H9 (cell line): ENCODE results near the gene SLC39A8. TPM values are rescaled to one million over a fixed set of nuclear protein-coding genes. Genes with fewer than 3 reads are reported as not detected.

Source experiments
- DNase-seq: peaks from one replicate; pipeline ENCODE4 v3.0.0-alpha.2; 2017
- H2AFZ ChIP-seq: one replicate; pipeline ENCODE4 v1.6.1; 2013; ENCODE audit warnings: mild to moderate bottlenecking, low read length, control low read depth, moderate library complexity
- H2AK5ac ChIP-seq: 2 replicates; pipeline ENCODE4 v1.6.1; 2013; ENCODE audit warnings: low read length, control low read depth, mixed read lengths; ENCODE audit not compliant: insufficient read length
- H2BK120ac ChIP-seq: one replicate; pipeline ENCODE4 v1.6.1; 2013; ENCODE audit warnings: low read depth, mild to moderate bottlenecking, low read length, control low read depth, inconsistent platforms; ENCODE audit not compliant: poor library complexity, severe bottlenecking
- H2BK12ac ChIP-seq: 2 replicates; pipeline ENCODE4 v1.6.1; 2013; ENCODE audit warnings: low read length, control low read depth, mixed read lengths, low read depth; ENCODE audit not compliant: insufficient read length
- H2BK15ac ChIP-seq: 2 replicates; pipeline ENCODE4 v1.6.1; 2013; ENCODE audit warnings: low read depth, low read length, control low read depth
- H2BK20ac ChIP-seq: one replicate; pipeline ENCODE4 v1.6.1; 2013; ENCODE audit warnings: low read depth, mild to moderate bottlenecking, low read length, control low read depth, inconsistent platforms; ENCODE audit not compliant: poor library complexity, severe bottlenecking
- H2BK5ac ChIP-seq: 2 replicates; pipeline ENCODE4 v1.6.1; 2013; ENCODE audit warnings: low read length, control low read depth, mixed read lengths; ENCODE audit not compliant: insufficient read length
- H3K14ac ChIP-seq: 2 replicates; pipeline ENCODE4 v1.6.1; 2013; ENCODE audit warnings: low read length, control low read depth; ENCODE audit not compliant: insufficient read depth
- H3K18ac ChIP-seq: 2 replicates; pipeline ENCODE4 v1.6.1; 2013; ENCODE audit warnings: low read depth, mild to moderate bottlenecking, mixed read lengths, low read length, control low read depth; ENCODE audit not compliant: insufficient read length
- H3K23ac ChIP-seq: 2 replicates; pipeline ENCODE4 v1.6.1; 2013; ENCODE audit warnings: low read length, control low read depth, mixed read lengths, low read depth; ENCODE audit not compliant: insufficient read length
- H3K23me2 ChIP-seq: 2 replicates; pipeline ENCODE4 v1.6.1; 2013; ENCODE audit warnings: low read depth, mild to moderate bottlenecking, mixed read lengths, low read length, control low read depth; ENCODE audit not compliant: insufficient read length, poor library complexity, severe bottlenecking
- H3K27ac ChIP-seq: 2 replicates; pipeline ENCODE4 v1.5.1; 2013; ENCODE audit warnings: low read length, control low read depth, mixed read lengths, low read depth; ENCODE audit not compliant: insufficient read length
- H3K27me3 ChIP-seq: 2 replicates; pipeline ENCODE4 v1.6.1; 2013; ENCODE audit warnings: low read length, control low read depth, inconsistent platforms; ENCODE audit not compliant: insufficient read depth
- H3K4ac ChIP-seq: 2 replicates; pipeline ENCODE4 v1.6.1; 2013; ENCODE audit warnings: low read depth, mild to moderate bottlenecking, control low read depth, inconsistent platforms, low read length, moderate library complexity
- H3K4me1 ChIP-seq: 2 replicates; pipeline ENCODE4 v1.6.1; 2013; ENCODE audit warnings: low read length, control low read depth, inconsistent platforms; ENCODE audit not compliant: insufficient read depth
- H3K4me2 ChIP-seq: 2 replicates; pipeline ENCODE4 v1.6.1; 2013; ENCODE audit warnings: low read length, control low read depth, mixed read lengths; ENCODE audit not compliant: insufficient read length, insufficient read depth
- H3K56ac ChIP-seq: 2 replicates; pipeline ENCODE4 v1.6.1; 2013; ENCODE audit warnings: low read depth, mild to moderate bottlenecking, mixed read lengths, low read length, control low read depth; ENCODE audit not compliant: insufficient read length
- H3K79me1 ChIP-seq: 2 replicates; pipeline ENCODE4 v1.6.1; 2013; ENCODE audit warnings: low read depth, mild to moderate bottlenecking, moderate library complexity, low read length, control low read depth, inconsistent platforms; ENCODE audit not compliant: insufficient read depth, poor library complexity, severe bottlenecking
- H3K79me2 ChIP-seq: 2 replicates; pipeline ENCODE4 v1.6.1; 2013; ENCODE audit warnings: low read length, control low read depth, inconsistent platforms; ENCODE audit not compliant: insufficient read depth
- H3K9ac ChIP-seq: 2 replicates; pipeline ENCODE4 v1.6.1; 2013; ENCODE audit warnings: low read length, control low read depth, mixed read lengths; ENCODE audit not compliant: insufficient read length; ENCODE audit errors: extremely low read depth
- H3K9me3 ChIP-seq: one replicate; pipeline ENCODE4 v1.6.1; 2013; ENCODE audit warnings: low read depth, low read length, inconsistent platforms; ENCODE audit not compliant: control insufficient read depth
- H3T11ph ChIP-seq: one replicate; pipeline ENCODE4 v1.6.1; 2013; ENCODE audit warnings: mild to moderate bottlenecking, low read length, control low read depth, inconsistent platforms
- H4K20me1 ChIP-seq: one replicate; pipeline ENCODE4 v1.6.1; 2013; ENCODE audit not compliant: control insufficient read depth, insufficient read length, insufficient read depth
- H4K5ac ChIP-seq: 2 replicates; pipeline ENCODE4 v1.6.1; 2013; ENCODE audit warnings: low read depth, mild to moderate bottlenecking, mixed read lengths, low read length, control low read depth; ENCODE audit not compliant: insufficient read length
- H4K8ac ChIP-seq: replicated peaks from 2 replicates; pipeline ENCODE4 v1.6.1; 2013; ENCODE audit warnings: low read length, control low read depth, mixed read lengths, low read depth; ENCODE audit not compliant: insufficient read length
- H4K91ac ChIP-seq: 2 replicates; pipeline ENCODE4 v1.6.1; 2013; ENCODE audit warnings: low read depth, mild to moderate bottlenecking, moderate library complexity, mixed read lengths, low read length, control low read depth; ENCODE audit not compliant: insufficient read length
- H3K27ac Mint-ChIP-seq, 3 experiments: 2 replicates in 2 of 3; 3 replicates in 1 of 3; pipeline ENCODE4 v1.8.0; 2020 to 2021; ENCODE audit warnings: mixed read lengths in 3 of 3, mild to moderate bottlenecking in 1 of 3, moderate library complexity in 1 of 3
- H3K27me3 Mint-ChIP-seq: 2 replicates; pipeline ENCODE4 v1.8.0; 2021; ENCODE audit warnings: low read depth, mild to moderate bottlenecking, moderate library complexity, mixed read lengths
- H3K36me3 Mint-ChIP-seq, 3 experiments: 2 replicates in 2 of 3; 3 replicates in 1 of 3; pipeline ENCODE4 v1.8.0; 2020 to 2021; ENCODE audit warnings: low read depth in 3 of 3, mixed read lengths in 3 of 3; ENCODE audit not compliant: insufficient read depth in 1 of 3
- H3K4me1 Mint-ChIP-seq, 2 experiments: 2 replicates each; pipeline ENCODE4 v1.8.0; 2020; ENCODE audit warnings: mixed read lengths in 2 of 2
- H3K4me3 Mint-ChIP-seq, 2 experiments: 2 replicates in 1 of 2; 3 replicates in 1 of 2; pipeline ENCODE4 v1.8.0; 2020 to 2021; ENCODE audit warnings: mild to moderate bottlenecking in 2 of 2, mixed read lengths in 2 of 2, moderate library complexity in 1 of 2
- H3K9me3 Mint-ChIP-seq, 2 experiments: 2 replicates in 1 of 2; 3 replicates in 1 of 2; pipeline ENCODE4 v1.8.0; 2020; ENCODE audit warnings: mild to moderate bottlenecking in 2 of 2, mixed read lengths in 2 of 2, moderate library complexity in 1 of 2
- WGBS: extraction: QIAGEN DNeasy Blood & Tissue Kit; methylation state at CpG from one replicate; pipeline ENCODE4 v1.1.7; 2013; ENCODE audit warnings: missing lambda C conversion rate, low lambda C conversion rate, mixed read lengths; ENCODE audit not compliant: insufficient read length; ENCODE audit errors: extremely low coverage; 5-methylcytosine and 5-hydroxymethylcytosine counted together
- total RNA-seq: library from RNA; stranded (reverse); gene quantifications from 2 replicates; pipeline ENCODE4 v1.2.1, GENCODE V29; 2021
- TF ChIP-seq, protein P1 (sequence below): fragments of 200-600 bp; sonication (generic); conservative IDR thresholded peaks from 3 replicates; pipeline ENCODE4 v1.8.0; 2021; ENCODE audit warnings: antibody characterized with exemption, mild to moderate bottlenecking

SLC39A8 gene
- total RNA-seq, 1 experiment from 2014 or later = 11.0 TPM

DNA sequence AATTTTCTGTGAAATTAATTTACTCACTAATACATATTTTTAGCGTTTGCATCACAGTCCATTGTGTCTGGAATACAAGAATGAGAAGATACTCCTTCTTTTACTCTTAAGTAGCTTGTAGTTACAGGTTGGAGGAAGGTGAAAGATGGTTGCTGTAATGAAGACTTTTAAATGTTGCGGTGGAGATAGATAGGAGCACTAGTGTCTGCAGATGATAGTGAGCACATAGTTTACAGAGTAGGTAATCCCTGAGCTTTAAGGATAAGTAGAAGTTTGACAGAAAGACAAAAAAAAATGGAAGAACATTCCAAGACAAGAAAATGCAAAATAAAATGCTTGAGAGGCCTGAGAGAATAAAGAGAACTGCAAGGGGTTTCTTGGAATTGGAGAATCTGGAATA lies 5.4 kb upstream of the SLC39A8 start:
- H2BK120ac ChIP-seq = no peak overlapping the region
- no peak overlapping the region for H3K27ac ChIP-seq
- H3K18ac ChIP-seq = no peak overlapping the region
- no peak overlapping the region for H3T11ph ChIP-seq
- no peaks in the 10 kb centered on the region for H3K79me1 ChIP-seq
- no peak overlapping the region for H4K91ac ChIP-seq
- H3K4me2 ChIP-seq = no peak overlapping the region
- no peak overlapping the region for H2BK20ac ChIP-seq
- no peak overlapping the region for H4K5ac ChIP-seq
- no peaks in the 10 kb centered on the region for H3K79me2 ChIP-seq
- H3K14ac ChIP-seq = no peak overlapping the region
- Mint-ChIP-seq H3K4me1 (peaks cover 8 to 17% of the 10 kb centered on the region in 2 experiments), H3K36me3 (no peaks in the 10 kb centered on the region), H3K4me3 (no peak overlapping the region), H3K27me3 (peaks cover 9% of the 10 kb centered on the region), H3K27ac (no peak overlapping the region), H3K9me3 (no peaks in the 10 kb centered on the region)
- no peaks in the 10 kb centered on the region for H4K20me1 ChIP-seq
- H2AFZ ChIP-seq = no peak overlapping the region
- peaks cover 4% of the 10 kb centered on the region; the same call in 1 of the 2 replicates for H3K4me1 ChIP-seq
- H2BK5ac ChIP-seq = no peak overlapping the region
- H3K9me3 ChIP-seq = no peaks in the 10 kb centered on the region
- no peak overlapping the region for H3K4ac ChIP-seq
- no peak overlapping the region for H3K9ac ChIP-seq
- peaks cover 2% of the 10 kb centered on the region for H3K23me2 ChIP-seq
- no peak overlapping the region for H2BK15ac ChIP-seq
- no peak overlapping the region for H3K56ac ChIP-seq
- no peak overlapping the region for H3K23ac ChIP-seq
- no CpG with 5 or more reads among the region's 2 CpGs for WGBS
- TF ChIP-seq, protein P1, sequence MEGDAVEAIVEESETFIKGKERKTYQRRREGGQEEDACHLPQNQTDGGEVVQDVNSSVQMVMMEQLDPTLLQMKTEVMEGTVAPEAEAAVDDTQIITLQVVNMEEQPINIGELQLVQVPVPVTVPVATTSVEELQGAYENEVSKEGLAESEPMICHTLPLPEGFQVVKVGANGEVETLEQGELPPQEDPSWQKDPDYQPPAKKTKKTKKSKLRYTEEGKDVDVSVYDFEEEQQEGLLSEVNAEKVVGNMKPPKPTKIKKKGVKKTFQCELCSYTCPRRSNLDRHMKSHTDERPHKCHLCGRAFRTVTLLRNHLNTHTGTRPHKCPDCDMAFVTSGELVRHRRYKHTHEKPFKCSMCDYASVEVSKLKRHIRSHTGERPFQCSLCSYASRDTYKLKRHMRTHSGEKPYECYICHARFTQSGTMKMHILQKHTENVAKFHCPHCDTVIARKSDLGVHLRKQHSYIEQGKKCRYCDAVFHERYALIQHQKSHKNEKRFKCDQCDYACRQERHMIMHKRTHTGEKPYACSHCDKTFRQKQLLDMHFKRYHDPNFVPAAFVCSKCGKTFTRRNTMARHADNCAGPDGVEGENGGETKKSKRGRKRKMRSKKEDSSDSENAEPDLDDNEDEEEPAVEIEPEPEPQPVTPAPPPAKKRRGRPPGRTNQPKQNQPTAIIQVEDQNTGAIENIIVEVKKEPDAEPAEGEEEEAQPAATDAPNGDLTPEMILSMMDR = no peak
- no peak overlapping the region for H2AK5ac ChIP-seq
- DNase-seq = no peak
- no peak overlapping the region for H2BK12ac ChIP-seq
- H4K8ac ChIP-seq = no peak overlapping the region
- no peaks in the 10 kb centered on the region for H3K27me3 ChIP-seq
